HepG2 (cell line): Measurements from ENCODE around the gene TRIM69. TPM values are rescaled to one million over a fixed set of nuclear protein-coding genes. Genes with fewer than 3 reads are reported as not detected.

Source experiments
- AGO1 ChIP-seq: fragments of 200-400 bp; formaldehyde crosslinking; IDR thresholded peaks from 2 replicates; pipeline ENCODE4 v1.6.1; 2017; ENCODE audit warnings: mild to moderate bottlenecking, low read depth, low read length, moderate library complexity; ENCODE audit not compliant: poor library complexity, severe bottlenecking
- CREB1 ChIP-seq, 2 experiments: fragments of 450-650 bp in 1 of 2; IDR thresholded peaks; 2 replicates each; pipeline ENCODE4 v1.6.1; 2016 to 2017; ENCODE audit warnings: control low read depth in 1 of 2, mild to moderate bottlenecking in 1 of 2, missing compliant biosample characterization in 1 of 2, missing genetic modification characterization in 1 of 2
- FIP1L1 ChIP-seq: fragments of 200-400 bp; formaldehyde crosslinking; IDR thresholded peaks from 2 replicates; pipeline ENCODE4 v1.6.1; 2018; ENCODE audit warnings: low read depth, mild to moderate bottlenecking, low read length, moderate library complexity, borderline replicate concordance; ENCODE audit not compliant: insufficient read depth
- HMG20A ChIP-seq: IDR thresholded peaks from 2 replicates; pipeline ENCODE4 v1.6.1; 2016; ENCODE audit warnings: borderline replicate concordance
- KDM6A ChIP-seq: IDR thresholded peaks from 2 replicates; pipeline ENCODE4 v1.6.1; 2016; ENCODE audit warnings: low read depth
- MTERF4 ChIP-seq: sonication (generic); formaldehyde crosslinking; IDR thresholded peaks from 2 replicates; pipeline ENCODE4 v1.8.0; 2023; ENCODE audit warnings: mild to moderate bottlenecking, missing genetic modification reagents
- PAF1 ChIP-seq: IDR thresholded peaks from 2 replicates; pipeline ENCODE4 v1.6.1; 2016; ENCODE audit warnings: missing genetic modification reagents, missing compliant biosample characterization
- PPARG ChIP-seq: conservative IDR thresholded peaks from 2 replicates; pipeline ENCODE4 v1.6.1; 2016; ENCODE audit warnings: missing biosample characterization, missing genetic modification reagents
- PRDM4 ChIP-seq: sonication (generic); formaldehyde crosslinking; IDR thresholded peaks from 2 replicates; pipeline ENCODE4 v1.9.0; 2021; ENCODE audit warnings: missing genetic modification reagents, borderline replicate concordance
- SKI ChIP-seq: fragments of 450-650 bp; IDR thresholded peaks from one replicate; pipeline ENCODE4 v1.6.1; 2018; ENCODE audit warnings: mild to moderate bottlenecking; ENCODE audit not compliant: partially characterized antibody
- TCF7 ChIP-seq: sonication (generic); IDR thresholded peaks from 2 replicates; pipeline ENCODE4 v1.6.1; 2016; ENCODE audit warnings: antibody characterized with exemption, low read depth
- TOPORS ChIP-seq: sonication (generic); formaldehyde crosslinking; IDR thresholded peaks from 2 replicates; pipeline ENCODE4 v1.8.0; 2023; ENCODE audit warnings: mild to moderate bottlenecking, missing genetic modification reagents
- TRIM24 ChIP-seq: sonication (generic); formaldehyde crosslinking; IDR thresholded peaks from 2 replicates; pipeline ENCODE4 v1.8.0; 2022; ENCODE audit warnings: mild to moderate bottlenecking, missing genetic modification reagents
- ZBTB20 ChIP-seq: sonication (generic); formaldehyde crosslinking; IDR thresholded peaks from 2 replicates; pipeline ENCODE4 v1.8.1; 2023; ENCODE audit warnings: missing genetic modification reagents, low read depth, mild to moderate bottlenecking, borderline replicate concordance
- ZFP62 ChIP-seq: sonication (generic); formaldehyde crosslinking; IDR thresholded peaks from 2 replicates; pipeline ENCODE4 v1.4.0; 2020; ENCODE audit warnings: missing genetic modification reagents
- ZNF143 ChIP-seq: sonication (generic); formaldehyde crosslinking; IDR thresholded peaks from 2 replicates; pipeline ENCODE4 v1.4.0; 2020; ENCODE audit warnings: missing genetic modification reagents
- ZNF280B ChIP-seq: sonication (generic); formaldehyde crosslinking; IDR thresholded peaks from 2 replicates; pipeline ENCODE4 v1.5.0; 2020; ENCODE audit warnings: missing genetic modification reagents, mild to moderate bottlenecking, borderline replicate concordance
- ZNF292 ChIP-seq: sonication (generic); formaldehyde crosslinking; IDR thresholded peaks from 2 replicates; pipeline ENCODE4 v1.8.1; 2022; ENCODE audit warnings: mild to moderate bottlenecking, low read depth, missing genetic modification reagents, borderline replicate concordance
- ZNF33B ChIP-seq: sonication (generic); formaldehyde crosslinking; IDR thresholded peaks from 2 replicates; pipeline ENCODE4 v1.5.1; 2020; ENCODE audit warnings: mild to moderate bottlenecking, missing genetic modification reagents
- ZNF446 ChIP-seq: sonication (generic); formaldehyde crosslinking; IDR thresholded peaks from 2 replicates; pipeline ENCODE4 v1.5.0; 2020; ENCODE audit warnings: mild to moderate bottlenecking, missing genetic modification reagents
- ZNF496 ChIP-seq: sonication (generic); formaldehyde crosslinking; IDR thresholded peaks from 2 replicates; pipeline ENCODE4 v1.8.1; 2023; ENCODE audit warnings: mild to moderate bottlenecking, moderate library complexity, missing genetic modification reagents; ENCODE audit not compliant: insufficient replicate concordance
- ZNF766 ChIP-seq: sonication (generic); formaldehyde crosslinking; IDR thresholded peaks from 2 replicates; pipeline ENCODE4 v1.5.0; 2020; ENCODE audit warnings: missing genetic modification reagents, borderline replicate concordance
- ZNF777 ChIP-seq: sonication (generic); formaldehyde crosslinking; IDR thresholded peaks from 2 replicates; pipeline ENCODE4 v1.4.0; 2020; ENCODE audit warnings: missing genetic modification reagents
- polyA plus RNA-seq, 8 experiments: library from polyadenylated mRNA; depleted of rRNA in 3 of 8; stranded (reverse) in 7 of 8; unstranded in 1 of 8; fragments of >200 nt; fragmentation: Illumina TruSeq in 4 of 8; extraction: Trizol in 4 of 8; gene quantifications; 2 replicates each; pipeline versions ENCODE4 v1.2.1 to v1.2.3, GENCODE V29; 2011 to 2016; ENCODE audit warnings: low read depth in 4 of 8, missing spikeins in 1 of 8, mixed read lengths in 1 of 8; ENCODE audit not compliant: insufficient read depth in 1 of 8
- total RNA-seq, 5 experiments: library from RNA; depleted of rRNA; stranded (reverse); fragments of >200 nt; fragmentation: Illumina TruSeq; extraction: Trizol; gene quantifications; 2 replicates each; pipeline ENCODE4 v1.2.3, GENCODE V29; 2016; ENCODE audit warnings: low read depth in 1 of 5

The TRIM69 gene
- total and polyA plus RNA-seq, 2 of the 13 experiments (the other 11 are each of a cell fraction or from before 2014, with no cell fraction given): 2.6 to 3.2 TPM

- TF ChIP-seq ZFP62 (CRISPR knock-in tag) (no peak), FIP1L1 (no peak), ZNF33B (CRISPR knock-in tag) (no peak), ZNF777 (CRISPR knock-in tag) (peak; percentile 72), PRDM4 (CRISPR knock-in tag) (no peak), TRIM24 (CRISPR knock-in tag) (no peak), MTERF4 (CRISPR knock-in tag) (no peak), TCF7 (0 out of 2 replicates have a peak, but pooled peaks have one; percentile 9), ZBTB20 (CRISPR knock-in tag) (no peak), PAF1 (CRISPR knock-in tag) (no peak), HMG20A (no peak), ZNF446 (CRISPR knock-in tag) (no peak), ZNF280B (0 out of 2 replicates have a peak, but pooled peaks have one; percentile 57), AGO1 (peak; percentile 37), TOPORS (CRISPR knock-in tag) (no peak), PPARG (CRISPR knock-in tag) (no peak), ZNF143 (no peak), CREB1 (IDR thresholded peaks at IDR 0.05) (peak; percentile 88), CREB1 (CRISPR knock-in tag; IDR thresholded peaks at IDR 0.05) (peak; percentile 94), ZNF496 (CRISPR knock-in tag) (no peak), ZNF292 (CRISPR knock-in tag) (no peak; the same call in 1 of the 2 replicates), SKI (no peak), KDM6A (CRISPR knock-in tag) (no peak), ZNF766 (CRISPR knock-in tag) (0 out of 2 replicates have a peak, but pooled peaks have one; percentile 16)
These were observed 7.5 kb upstream of the TRIM69 start (continued) for GRCh38 chr15:44728576-44729407.
